DMS53 treated with DMSO at 0.1 percent for 48 hours (cell line): ENCODE measurements around the gene ABRACL.
"Not testable (repeated sequence)": the region's sequence is repeated elsewhere in the genome, so short reads cannot be mapped to it uniquely, and the experiment has no call there.

Source experiments
- DNase-seq: peaks from one replicate; lab custom pipeline; 2025; ENCODE audit not compliant: unreplicated experiment; lab: John Stamatoyannopoulos, UW

ABRACL gene

DNA sequence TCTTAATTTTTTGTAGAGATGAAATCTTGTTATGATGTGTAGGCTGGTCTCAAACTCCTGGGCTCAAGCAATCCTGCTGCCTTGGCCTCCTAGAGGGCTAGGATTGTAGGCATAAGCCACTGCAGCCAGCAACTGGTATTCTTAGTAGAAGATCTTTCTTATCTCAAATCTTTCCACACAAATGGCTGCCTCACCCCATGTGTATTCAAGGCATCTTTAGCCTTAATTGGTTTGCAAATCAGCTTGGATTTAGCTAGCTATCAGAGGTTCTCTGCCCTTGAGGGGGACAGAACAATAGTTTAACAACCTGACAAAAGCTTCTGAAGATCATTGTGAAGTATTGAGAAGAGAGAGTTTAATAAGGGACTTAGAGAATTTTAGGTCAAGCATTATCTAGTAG, 17.9 kb upstream of the ABRACL start:
- DNase-seq = no peak

DNA sequence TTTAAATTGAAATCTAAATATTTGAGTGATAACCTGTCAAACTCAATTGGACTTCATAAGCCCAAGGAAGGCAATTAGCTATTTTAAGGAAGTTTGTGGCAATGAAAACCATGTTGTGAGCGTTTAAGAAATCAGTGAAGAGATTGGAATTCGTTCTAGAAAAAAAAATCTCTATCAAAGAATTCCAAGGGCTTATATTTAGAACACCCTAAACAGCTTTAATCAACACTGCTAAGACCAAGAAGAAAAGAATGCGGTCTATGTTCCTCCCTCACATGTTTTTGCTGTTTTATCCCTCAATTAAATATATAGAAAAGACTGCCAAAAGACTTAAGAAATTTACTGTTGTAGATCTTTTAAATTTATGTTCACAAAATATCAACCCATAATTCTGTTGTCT, 16.6 kb upstream of the ABRACL start:
- no peak for DNase-seq

DNA sequence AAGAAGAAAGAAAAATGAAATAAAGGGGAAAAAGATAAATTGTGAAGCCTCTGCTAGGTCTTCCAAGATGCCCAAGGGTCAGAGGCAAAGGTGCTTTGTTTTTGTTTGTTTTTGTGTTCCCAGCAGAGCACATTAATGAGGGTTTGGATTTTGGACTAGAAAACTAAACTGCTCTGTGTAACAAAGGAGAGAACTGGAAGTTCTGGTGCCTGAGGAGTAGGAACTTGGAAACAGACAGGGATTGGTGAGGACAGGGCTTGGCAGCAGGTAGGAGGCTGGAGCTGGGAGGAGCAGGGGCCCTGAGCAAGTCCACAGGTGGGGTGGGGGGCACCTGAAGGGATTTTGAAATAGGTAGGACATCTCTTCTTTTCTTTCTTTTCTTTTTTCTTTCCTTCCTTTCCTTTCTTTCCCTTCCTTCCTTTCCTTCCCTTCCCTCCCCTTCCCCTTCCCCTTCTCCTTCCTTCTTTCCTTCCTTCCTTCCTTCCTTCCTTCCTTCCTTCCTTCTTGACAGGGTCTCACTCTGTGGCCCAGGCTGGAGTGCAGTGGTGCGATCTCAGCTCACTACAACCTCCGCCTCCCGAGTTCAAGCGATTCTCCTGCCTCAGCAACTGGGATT, 15.3 kb upstream of the ABRACL start:
- DNase-seq = no peak

DNA sequence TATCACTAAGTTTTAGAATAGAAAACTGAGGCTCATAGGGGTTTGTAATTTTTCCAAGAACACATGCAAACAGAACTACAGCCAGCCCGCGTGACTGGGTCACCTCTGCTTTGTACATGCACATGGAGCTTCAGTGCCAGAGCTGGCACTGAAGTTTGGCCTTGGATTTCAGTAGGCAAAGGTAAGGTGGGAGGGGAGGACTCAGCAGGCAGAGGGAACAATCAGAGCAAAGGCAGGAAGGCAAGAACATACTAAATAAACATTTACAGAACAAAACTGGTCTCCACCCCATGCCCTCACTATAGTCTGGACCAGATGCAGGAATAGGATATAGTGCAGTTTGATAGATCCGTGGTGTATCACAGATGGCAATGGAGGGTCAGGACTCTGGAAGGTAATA, 13.6 kb upstream of the ABRACL start:
- no peak for DNase-seq

DNA sequence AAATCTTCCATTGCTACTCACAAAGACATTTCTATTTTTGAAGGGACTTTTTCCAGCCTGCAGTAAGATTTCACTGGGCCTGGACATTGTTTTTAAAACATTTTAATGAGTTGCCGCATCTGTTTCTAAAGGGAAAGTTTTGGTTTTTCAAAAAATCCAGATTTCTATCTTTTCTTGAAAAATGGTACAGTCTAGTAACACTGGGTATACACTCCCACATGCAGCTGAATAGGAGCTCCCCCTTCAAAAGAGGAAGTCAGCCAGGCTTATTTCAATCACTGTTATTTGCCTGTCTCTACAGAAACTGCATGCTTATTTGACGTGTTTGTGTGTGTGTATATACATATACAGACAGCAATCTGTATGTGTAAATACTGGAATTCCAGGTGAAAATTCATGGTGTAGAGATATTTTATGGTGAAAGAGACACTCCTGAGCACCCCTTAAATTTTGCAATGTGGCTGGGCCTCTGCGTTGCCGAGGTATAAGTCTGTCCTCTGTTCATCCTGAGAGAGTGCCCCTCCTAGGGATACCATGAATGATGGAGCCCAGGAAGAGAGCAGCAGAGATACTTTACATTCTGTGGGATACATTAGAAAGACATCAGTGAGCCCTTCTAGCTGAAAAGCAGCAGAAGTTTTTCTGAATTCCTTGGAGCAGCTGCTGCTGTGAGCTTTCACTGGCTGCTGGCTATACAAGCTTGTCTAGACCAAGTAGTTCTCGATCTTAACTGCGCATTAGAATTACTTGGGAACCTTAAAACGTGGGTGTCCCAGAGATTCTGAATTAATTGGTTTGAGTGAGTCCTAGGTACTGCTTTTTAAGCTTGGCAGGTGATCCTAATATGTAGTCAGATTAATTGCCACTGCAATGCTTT, 12.0 kb upstream of the ABRACL start:
- DNase-seq = no peak

DNA sequence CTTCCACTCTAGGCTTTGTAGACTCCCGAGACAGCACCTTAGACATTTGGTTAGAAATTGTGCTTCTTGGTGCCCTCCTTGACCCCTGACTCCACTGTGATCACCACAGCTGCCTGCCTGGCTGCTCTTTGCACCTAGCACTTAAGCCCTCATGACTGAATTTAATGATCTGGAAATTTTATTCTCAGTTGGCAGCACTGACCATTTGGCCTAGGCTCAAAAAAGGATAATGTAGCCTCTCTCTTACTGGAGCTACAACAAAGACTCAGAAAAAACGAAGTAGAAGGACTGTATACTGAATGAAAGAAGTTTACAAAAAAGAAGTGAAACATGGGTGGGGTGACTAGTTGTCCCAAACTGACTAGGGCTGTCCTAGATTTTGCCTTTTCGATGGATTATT, 11.3 kb upstream of the ABRACL start:
- no peak for DNase-seq

DNA sequence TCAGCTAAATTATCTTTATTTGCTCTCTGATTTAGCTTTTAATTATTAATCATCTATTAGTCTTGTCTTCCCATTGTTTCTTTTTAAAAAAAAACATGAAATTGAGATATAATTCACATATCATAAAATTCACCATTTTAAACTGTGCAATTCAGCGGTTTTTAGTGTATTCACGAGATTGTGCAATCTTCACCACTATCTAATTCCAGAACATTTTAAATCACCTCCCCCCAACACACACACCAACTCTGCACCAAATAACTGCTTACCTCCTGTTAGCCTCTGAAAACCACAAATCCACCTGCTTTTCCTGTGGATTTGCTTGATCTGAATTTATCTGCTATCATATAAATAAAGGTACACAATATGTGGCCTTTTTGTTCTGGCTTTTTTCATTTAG, 8.8 kb upstream of the ABRACL start:
- no peak for DNase-seq

DNA sequence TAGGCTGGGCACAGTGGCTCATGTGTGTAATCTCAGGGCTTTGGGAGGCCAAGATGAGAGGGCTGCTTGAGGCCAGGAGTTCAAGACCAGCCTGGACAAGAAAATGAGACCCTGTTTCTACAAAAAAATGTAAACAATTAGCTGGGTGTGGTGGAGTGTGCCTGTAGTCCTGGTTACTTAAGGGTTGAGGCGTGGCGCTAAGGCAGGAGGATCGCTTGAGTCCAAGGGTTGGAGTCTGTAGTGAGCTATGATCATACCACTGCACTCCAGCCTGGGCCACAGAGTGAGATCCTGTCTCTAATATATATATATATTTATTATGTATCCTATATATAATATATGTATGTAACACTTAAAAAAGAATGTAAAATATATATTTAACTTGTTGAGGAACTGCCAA, 7.9 kb upstream of the ABRACL start:
- no peak for DNase-seq

DNA sequence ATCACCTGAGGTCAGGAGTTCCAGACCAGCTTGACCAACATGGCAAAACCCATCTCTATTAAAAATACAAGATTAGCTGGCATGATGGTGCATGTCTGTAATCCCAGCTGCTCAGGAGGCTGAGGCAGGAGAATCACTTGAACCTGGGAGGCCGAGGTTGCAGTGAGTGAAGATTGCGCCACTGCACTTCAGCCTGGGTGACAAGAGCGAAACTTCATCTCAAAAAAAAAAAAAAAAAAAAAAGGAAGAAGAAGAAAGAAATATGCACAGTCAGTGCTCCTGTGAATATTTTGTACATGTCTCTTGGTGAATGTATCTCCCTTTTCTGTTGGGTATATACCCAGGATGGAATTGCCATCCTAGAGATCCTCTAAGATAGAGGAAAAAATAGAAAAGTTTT, 3.1 kb upstream of the ABRACL start:
- DNase-seq = not testable (repeated sequence)

DNA sequence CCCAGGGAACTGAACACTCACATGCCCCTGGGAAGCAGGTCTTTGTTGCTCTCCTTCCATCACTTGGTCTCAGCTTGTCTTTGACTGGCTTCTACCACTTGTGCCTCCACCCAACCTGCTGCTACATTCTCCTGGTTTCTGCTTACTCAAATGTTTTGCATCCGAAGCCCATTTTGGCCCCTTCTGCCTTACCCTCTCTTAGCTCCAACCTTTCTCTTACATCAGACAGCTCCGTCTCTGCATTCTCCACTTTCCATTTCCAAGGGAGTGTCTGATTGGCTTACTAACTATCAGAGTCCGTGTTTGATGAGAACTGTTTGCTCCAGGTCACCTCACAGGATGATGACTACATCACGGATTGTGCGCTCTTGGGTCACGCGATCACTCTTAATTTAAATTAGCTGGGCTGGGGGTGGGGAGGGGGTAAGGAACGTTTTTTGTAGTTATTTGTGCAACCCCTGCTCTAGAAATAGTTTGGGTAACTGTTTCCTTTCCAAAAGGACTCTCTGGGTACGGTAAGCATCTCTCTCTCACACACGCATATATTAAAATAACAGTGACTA, 844 bp upstream of the ABRACL start:
- DNase-seq = peak; percentile 54

DNA sequence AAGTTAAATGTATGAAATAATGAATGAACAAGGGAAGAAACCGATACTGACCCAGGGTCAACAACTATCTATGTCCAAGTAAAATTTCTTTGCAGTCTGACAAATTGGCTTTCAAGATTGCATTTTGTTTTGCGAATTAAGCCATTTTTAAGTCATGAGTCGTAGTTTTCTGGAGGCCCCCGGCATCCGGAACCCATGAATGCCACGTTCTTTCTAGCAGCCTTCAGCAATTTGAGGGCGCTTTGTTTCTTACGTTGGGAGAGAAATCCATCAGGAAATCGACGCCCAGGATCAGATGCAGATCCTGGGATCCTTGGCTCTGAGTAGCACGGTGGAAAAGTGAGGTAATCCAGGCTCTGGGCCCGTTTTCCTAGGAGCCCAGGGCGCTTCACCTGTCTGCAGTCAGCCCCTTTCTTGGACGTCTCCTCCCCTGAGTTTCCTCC, 309 bp upstream of the ABRACL start:
- no peak for DNase-seq

DNA sequence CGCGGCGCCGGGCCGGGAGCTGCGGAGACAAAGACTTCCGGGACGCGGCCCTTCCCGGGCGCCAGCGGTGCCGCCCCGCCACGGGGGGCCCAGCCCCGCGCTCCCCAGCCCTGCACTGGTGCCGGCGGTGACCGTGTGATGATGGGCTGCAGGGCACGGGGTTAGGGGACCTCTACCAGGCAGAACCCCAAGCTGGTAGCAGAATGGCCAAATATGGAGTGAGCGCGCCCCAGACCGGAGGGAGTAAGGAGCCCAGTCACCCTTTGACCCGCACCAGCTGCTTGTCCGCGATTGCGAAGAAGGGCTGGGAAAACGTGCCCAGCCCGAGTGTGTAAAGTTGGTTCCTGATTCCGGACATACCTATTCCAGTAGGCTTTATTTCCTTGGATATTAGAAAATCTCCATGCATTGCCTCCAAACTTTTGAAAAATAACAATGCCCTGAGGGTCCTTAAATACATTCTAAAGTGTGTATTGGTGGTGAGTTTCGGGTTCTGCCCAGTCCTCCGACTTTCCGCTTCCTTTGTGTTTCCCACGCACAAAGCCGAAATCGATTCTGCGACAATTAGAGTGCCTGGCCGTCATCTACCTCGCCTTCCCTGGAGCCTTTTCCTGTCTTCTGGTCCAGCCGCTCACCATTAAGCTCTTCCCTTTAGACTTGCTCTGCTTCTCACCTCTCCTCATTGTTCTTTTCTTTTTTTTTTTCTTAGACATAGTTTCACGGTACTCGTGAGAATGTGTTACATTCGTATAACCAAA, 1.1 kb downstream of the ABRACL start:
- peak; percentile 40 for DNase-seq

DNA sequence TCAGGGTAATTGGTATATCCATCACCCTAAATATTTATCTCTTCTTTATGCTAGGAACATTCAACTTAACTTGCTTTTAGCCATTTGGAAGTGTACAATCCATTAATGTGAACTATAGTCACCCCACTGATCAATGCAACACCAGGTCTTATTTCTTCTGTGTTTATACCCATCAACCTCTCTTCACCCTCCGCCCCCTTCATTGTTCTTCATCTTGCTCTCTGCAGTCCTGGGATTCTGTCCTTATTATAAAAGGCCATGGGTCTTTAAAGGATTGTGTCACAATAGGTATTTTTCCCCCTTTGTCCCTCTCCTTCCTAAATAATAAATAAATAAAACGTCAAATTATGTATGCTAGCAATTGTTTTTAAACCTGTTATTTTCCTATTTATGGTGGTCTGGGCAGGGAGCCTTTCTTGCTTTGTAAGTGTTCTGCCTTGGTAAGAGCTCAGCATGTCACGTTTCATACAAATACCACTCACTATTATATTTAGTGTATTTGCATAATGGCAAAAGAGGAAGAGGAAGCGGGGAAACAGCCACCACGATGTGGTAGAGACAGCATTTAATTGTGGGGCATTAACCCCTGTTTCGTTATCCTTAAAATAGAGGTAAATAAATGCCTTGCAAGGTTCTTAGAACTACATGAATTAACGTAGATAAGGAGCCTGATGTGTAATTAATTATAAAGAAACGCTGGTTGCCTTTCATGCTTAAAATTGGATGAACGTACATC, 1.9 kb downstream of the ABRACL start:
- DNase-seq = no peak

DNA sequence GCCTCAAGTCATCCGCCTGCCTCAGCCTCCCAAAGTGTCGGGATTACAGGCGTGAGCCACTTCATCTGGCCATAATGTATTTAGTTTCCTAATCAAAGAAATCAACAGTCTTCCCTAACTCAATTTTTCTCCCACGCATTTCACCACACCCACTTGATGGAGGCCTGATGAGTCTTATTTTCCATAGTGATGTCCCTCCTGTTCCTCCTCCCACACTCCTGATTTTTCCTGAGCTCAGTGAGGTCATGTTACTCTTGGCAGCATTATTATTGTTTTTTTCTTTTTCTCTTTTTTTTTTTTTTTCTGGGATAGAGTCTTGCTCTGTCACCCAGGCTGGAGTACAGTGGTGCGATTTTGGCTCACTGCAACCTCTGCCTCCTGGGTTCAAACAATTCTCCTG, 8.9 kb downstream of the ABRACL start:
- DNase-seq = no peak

DNA sequence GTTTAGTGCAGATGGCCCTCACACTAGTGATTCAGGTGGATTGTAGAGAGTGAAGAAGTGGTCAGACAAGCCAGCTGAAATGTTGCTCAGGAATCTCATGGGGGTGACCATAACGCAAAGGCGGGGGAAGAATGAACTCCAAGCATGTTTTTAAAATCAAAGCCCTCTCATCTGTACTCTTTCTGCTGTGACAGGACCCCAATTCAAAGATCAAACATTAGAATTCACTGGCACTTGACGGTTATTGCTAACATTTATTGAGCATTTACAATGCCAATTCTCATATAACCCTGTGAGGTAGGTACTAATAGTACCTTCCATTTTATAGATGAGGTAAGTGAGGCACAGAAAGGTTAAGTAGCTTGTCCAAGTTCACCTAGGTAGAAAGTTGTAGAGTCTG, 15.7 kb downstream of the ABRACL start:
- no peak for DNase-seq

DNA sequence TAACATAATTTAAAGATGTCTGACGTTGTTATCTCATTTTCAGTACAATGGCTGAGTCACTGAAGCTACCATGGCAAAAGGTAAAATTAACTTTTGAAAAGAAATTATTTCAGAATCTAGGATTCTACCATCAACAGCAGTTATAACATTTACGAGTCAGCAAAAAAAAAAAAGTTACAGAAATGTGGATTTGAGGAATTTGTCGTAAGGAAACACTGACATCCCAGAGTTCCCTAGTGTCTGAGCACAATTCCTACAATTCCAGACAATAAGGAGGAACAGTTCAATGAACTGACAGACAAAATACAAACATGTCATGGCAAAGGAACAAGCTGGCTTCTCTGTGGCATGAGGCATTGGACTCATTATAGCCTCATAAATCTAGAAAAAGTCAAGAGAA, 19.1 kb downstream of the ABRACL start:
- no peak for DNase-seq

DNA sequence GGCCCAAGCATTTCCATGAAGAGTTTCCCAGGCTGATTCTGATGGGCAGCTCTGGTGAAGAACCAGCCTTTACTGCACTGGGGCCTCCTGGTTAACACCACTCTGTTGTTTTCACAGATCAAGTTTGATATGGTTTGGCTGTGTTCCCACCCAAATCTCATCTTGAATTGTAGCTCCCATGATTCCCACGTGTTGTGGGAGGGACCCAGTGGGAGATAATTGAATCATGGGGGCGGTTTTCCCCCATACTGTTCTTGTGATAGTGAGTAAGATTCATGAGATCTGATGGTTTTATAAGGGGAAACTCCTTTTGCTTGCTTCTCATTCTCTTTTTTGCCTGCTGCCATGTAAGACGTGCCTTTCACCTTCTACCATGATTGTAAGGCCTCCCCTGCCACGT, 20.4 kb downstream of the ABRACL start:
- not testable (repeated sequence) for DNase-seq

DNA sequence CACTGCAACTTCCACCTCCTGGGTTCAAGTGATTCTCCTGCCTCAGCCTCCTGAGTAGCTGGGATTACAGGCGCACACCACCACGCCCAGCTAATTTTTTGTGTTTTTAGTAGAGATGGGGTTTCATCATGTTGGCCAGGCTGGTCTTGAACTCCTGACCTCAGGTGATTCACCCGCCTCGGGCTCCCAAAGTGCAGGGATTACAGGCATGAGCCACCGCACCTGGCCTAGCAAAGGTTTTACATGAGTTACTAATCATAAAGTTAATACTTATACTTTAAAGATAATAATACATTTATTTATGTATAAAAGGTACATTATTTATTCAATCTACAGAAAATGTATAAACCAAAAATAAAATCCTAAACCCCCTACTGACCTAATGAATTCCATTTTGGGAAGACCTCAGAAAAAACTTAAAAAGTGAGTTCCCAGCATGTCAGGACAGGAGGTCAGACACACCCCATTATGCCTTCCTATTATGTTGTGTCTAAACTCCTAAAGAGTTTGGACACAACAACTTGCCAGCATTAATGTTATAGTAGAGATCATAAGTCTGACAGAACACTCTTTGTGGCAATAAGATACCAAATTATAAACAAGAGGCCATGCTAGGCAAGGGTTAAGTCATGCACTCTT, 21.7 kb downstream of the ABRACL start:
- not testable (repeated sequence) for DNase-seq

DNA sequence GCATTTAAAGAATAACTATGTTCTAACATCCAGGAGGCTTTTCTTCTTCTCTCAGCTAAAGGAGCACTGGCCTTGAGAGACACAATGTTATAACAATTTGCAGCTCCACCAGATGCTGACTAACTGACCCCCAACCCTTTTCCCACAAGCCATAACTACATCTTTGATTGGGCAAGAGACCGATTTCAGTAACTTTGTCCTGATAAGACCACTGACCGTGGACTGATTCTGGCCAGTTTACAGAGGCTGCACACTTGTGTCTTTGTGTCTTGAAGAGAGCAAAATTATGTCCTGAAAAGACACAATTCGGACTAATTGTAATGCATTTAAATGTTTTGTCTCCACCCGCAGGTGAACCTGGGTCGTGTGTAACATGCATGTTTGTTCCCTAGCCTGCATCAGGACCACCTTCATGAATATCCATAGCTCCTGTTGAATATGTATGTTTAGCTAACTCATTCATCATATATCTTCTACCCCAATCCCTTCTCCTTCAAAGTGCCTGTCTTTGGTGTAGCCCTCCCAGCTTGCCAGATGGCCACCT, 22.3 kb downstream of the ABRACL start:
- DNase-seq = no peak

DNA sequence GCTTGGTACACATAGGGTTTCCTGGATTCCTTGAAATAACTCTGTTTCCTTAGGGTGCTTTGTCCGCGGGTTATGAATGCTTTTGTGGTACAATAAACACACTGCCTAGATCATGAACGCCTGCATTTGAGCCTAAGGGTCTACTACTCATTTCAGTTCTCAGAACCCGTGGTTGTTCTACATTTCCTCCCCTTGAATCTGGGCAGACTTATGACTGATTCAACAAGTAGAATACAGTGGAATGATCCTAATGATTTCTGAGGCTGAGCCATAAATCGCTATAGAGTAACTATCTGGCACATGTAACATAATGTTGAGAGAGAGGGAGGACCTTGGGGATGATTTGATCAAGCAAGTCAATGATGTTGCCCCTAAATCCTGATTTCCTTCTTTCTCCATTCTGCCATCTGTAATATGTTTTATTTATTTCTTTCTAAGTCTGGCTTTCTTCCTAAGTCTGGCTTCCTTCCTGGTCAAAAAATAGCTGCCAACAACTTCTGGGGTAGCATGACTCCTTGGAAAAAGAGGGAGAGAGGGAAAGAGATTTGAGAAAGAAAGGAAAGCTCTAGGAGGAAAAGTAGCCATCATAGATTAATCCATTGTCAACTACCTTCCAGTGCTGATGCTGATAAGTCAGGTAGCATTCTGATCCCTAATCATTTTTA, 23.0 kb downstream of the ABRACL start:
- no peak for DNase-seq
